H9 (cell line): ENCODE data around the gene CGAS. TPM values are rescaled to one million over a fixed set of nuclear protein-coding genes. Genes with fewer than 3 reads are reported as not detected.

Experiments
- DNase-seq: peaks from one replicate; pipeline ENCODE4 v3.0.0-alpha.2; 2017
- H2AFZ ChIP-seq: one replicate; pipeline ENCODE4 v1.6.1; 2013; ENCODE audit warnings: mild to moderate bottlenecking, low read length, control low read depth, moderate library complexity
- H2AK5ac ChIP-seq: 2 replicates; pipeline ENCODE4 v1.6.1; 2013; ENCODE audit warnings: low read length, control low read depth, mixed read lengths; ENCODE audit not compliant: insufficient read length
- H2BK120ac ChIP-seq: one replicate; pipeline ENCODE4 v1.6.1; 2013; ENCODE audit warnings: low read depth, mild to moderate bottlenecking, low read length, control low read depth, inconsistent platforms; ENCODE audit not compliant: poor library complexity, severe bottlenecking
- H2BK12ac ChIP-seq: 2 replicates; pipeline ENCODE4 v1.6.1; 2013; ENCODE audit warnings: low read length, control low read depth, mixed read lengths, low read depth; ENCODE audit not compliant: insufficient read length
- H2BK15ac ChIP-seq: 2 replicates; pipeline ENCODE4 v1.6.1; 2013; ENCODE audit warnings: low read depth, low read length, control low read depth
- H2BK20ac ChIP-seq: one replicate; pipeline ENCODE4 v1.6.1; 2013; ENCODE audit warnings: low read depth, mild to moderate bottlenecking, low read length, control low read depth, inconsistent platforms; ENCODE audit not compliant: poor library complexity, severe bottlenecking
- H2BK5ac ChIP-seq: 2 replicates; pipeline ENCODE4 v1.6.1; 2013; ENCODE audit warnings: low read length, control low read depth, mixed read lengths; ENCODE audit not compliant: insufficient read length
- H3K14ac ChIP-seq: 2 replicates; pipeline ENCODE4 v1.6.1; 2013; ENCODE audit warnings: low read length, control low read depth; ENCODE audit not compliant: insufficient read depth
- H3K18ac ChIP-seq: 2 replicates; pipeline ENCODE4 v1.6.1; 2013; ENCODE audit warnings: low read depth, mild to moderate bottlenecking, mixed read lengths, low read length, control low read depth; ENCODE audit not compliant: insufficient read length
- H3K23ac ChIP-seq: 2 replicates; pipeline ENCODE4 v1.6.1; 2013; ENCODE audit warnings: low read length, control low read depth, mixed read lengths, low read depth; ENCODE audit not compliant: insufficient read length
- H3K23me2 ChIP-seq: 2 replicates; pipeline ENCODE4 v1.6.1; 2013; ENCODE audit warnings: low read depth, mild to moderate bottlenecking, mixed read lengths, low read length, control low read depth; ENCODE audit not compliant: insufficient read length, poor library complexity, severe bottlenecking
- H3K27ac ChIP-seq: 2 replicates; pipeline ENCODE4 v1.5.1; 2013; ENCODE audit warnings: low read length, control low read depth, mixed read lengths, low read depth; ENCODE audit not compliant: insufficient read length
- H3K27me3 ChIP-seq: 2 replicates; pipeline ENCODE4 v1.6.1; 2013; ENCODE audit warnings: low read length, control low read depth, inconsistent platforms; ENCODE audit not compliant: insufficient read depth
- H3K4ac ChIP-seq: 2 replicates; pipeline ENCODE4 v1.6.1; 2013; ENCODE audit warnings: low read depth, mild to moderate bottlenecking, control low read depth, inconsistent platforms, low read length, moderate library complexity
- H3K4me1 ChIP-seq: 2 replicates; pipeline ENCODE4 v1.6.1; 2013; ENCODE audit warnings: low read length, control low read depth, inconsistent platforms; ENCODE audit not compliant: insufficient read depth
- H3K4me2 ChIP-seq: 2 replicates; pipeline ENCODE4 v1.6.1; 2013; ENCODE audit warnings: low read length, control low read depth, mixed read lengths; ENCODE audit not compliant: insufficient read length, insufficient read depth
- H3K56ac ChIP-seq: 2 replicates; pipeline ENCODE4 v1.6.1; 2013; ENCODE audit warnings: low read depth, mild to moderate bottlenecking, mixed read lengths, low read length, control low read depth; ENCODE audit not compliant: insufficient read length
- H3K79me1 ChIP-seq: 2 replicates; pipeline ENCODE4 v1.6.1; 2013; ENCODE audit warnings: low read depth, mild to moderate bottlenecking, moderate library complexity, low read length, control low read depth, inconsistent platforms; ENCODE audit not compliant: insufficient read depth, poor library complexity, severe bottlenecking
- H3K79me2 ChIP-seq: 2 replicates; pipeline ENCODE4 v1.6.1; 2013; ENCODE audit warnings: low read length, control low read depth, inconsistent platforms; ENCODE audit not compliant: insufficient read depth
- H3K9ac ChIP-seq: 2 replicates; pipeline ENCODE4 v1.6.1; 2013; ENCODE audit warnings: low read length, control low read depth, mixed read lengths; ENCODE audit not compliant: insufficient read length; ENCODE audit errors: extremely low read depth
- H3K9me3 ChIP-seq: one replicate; pipeline ENCODE4 v1.6.1; 2013; ENCODE audit warnings: low read depth, low read length, inconsistent platforms; ENCODE audit not compliant: control insufficient read depth
- H3T11ph ChIP-seq: one replicate; pipeline ENCODE4 v1.6.1; 2013; ENCODE audit warnings: mild to moderate bottlenecking, low read length, control low read depth, inconsistent platforms
- H4K20me1 ChIP-seq: one replicate; pipeline ENCODE4 v1.6.1; 2013; ENCODE audit not compliant: control insufficient read depth, insufficient read length, insufficient read depth
- H4K5ac ChIP-seq: 2 replicates; pipeline ENCODE4 v1.6.1; 2013; ENCODE audit warnings: low read depth, mild to moderate bottlenecking, mixed read lengths, low read length, control low read depth; ENCODE audit not compliant: insufficient read length
- H4K8ac ChIP-seq: replicated peaks from 2 replicates; pipeline ENCODE4 v1.6.1; 2013; ENCODE audit warnings: low read length, control low read depth, mixed read lengths, low read depth; ENCODE audit not compliant: insufficient read length
- H4K91ac ChIP-seq: 2 replicates; pipeline ENCODE4 v1.6.1; 2013; ENCODE audit warnings: low read depth, mild to moderate bottlenecking, moderate library complexity, mixed read lengths, low read length, control low read depth; ENCODE audit not compliant: insufficient read length
- H3K27ac Mint-ChIP-seq, 3 experiments: 2 replicates in 2 of 3; 3 replicates in 1 of 3; pipeline ENCODE4 v1.8.0; 2020 to 2021; ENCODE audit warnings: mixed read lengths in 3 of 3, mild to moderate bottlenecking in 1 of 3, moderate library complexity in 1 of 3
- H3K27me3 Mint-ChIP-seq: 2 replicates; pipeline ENCODE4 v1.8.0; 2021; ENCODE audit warnings: low read depth, mild to moderate bottlenecking, moderate library complexity, mixed read lengths
- H3K36me3 Mint-ChIP-seq, 3 experiments: 2 replicates in 2 of 3; 3 replicates in 1 of 3; pipeline ENCODE4 v1.8.0; 2020 to 2021; ENCODE audit warnings: low read depth in 3 of 3, mixed read lengths in 3 of 3; ENCODE audit not compliant: insufficient read depth in 1 of 3
- H3K4me1 Mint-ChIP-seq, 2 experiments: 2 replicates each; pipeline ENCODE4 v1.8.0; 2020; ENCODE audit warnings: mixed read lengths in 2 of 2
- H3K4me3 Mint-ChIP-seq, 2 experiments: 2 replicates in 1 of 2; 3 replicates in 1 of 2; pipeline ENCODE4 v1.8.0; 2020 to 2021; ENCODE audit warnings: mild to moderate bottlenecking in 2 of 2, mixed read lengths in 2 of 2, moderate library complexity in 1 of 2
- H3K9me3 Mint-ChIP-seq, 2 experiments: 2 replicates in 1 of 2; 3 replicates in 1 of 2; pipeline ENCODE4 v1.8.0; 2020; ENCODE audit warnings: mild to moderate bottlenecking in 2 of 2, mixed read lengths in 2 of 2, moderate library complexity in 1 of 2
- CTCF ChIP-seq: fragments of 200-600 bp; sonication (generic); conservative IDR thresholded peaks from 3 replicates; pipeline ENCODE4 v1.8.0; 2021; ENCODE audit warnings: antibody characterized with exemption, mild to moderate bottlenecking
- WGBS: extraction: QIAGEN DNeasy Blood & Tissue Kit; methylation state at CpG from one replicate; pipeline ENCODE4 v1.1.7; 2013; ENCODE audit warnings: missing lambda C conversion rate, low lambda C conversion rate, mixed read lengths; ENCODE audit not compliant: insufficient read length; ENCODE audit errors: extremely low coverage; 5-methylcytosine and 5-hydroxymethylcytosine counted together
- total RNA-seq: library from RNA; stranded (reverse); gene quantifications from 2 replicates; pipeline ENCODE4 v1.2.1, GENCODE V29; 2021

Gene CGAS
- total RNA-seq, 1 experiment from 2014 or later: 1.7 TPM

GRCh38 chr6:73395875-73396274 lies 56.2 kb downstream of the CGAS start:
- peaks cover 0 to 4% of the 10 kb centered on the region in 2 experiments; a peak in 2 of 4 replicates for H3K4me1 Mint-ChIP-seq
- Histone ChIP-seq H4K91ac (no peak overlapping the region), H3K9ac (no peak overlapping the region), H3K56ac (no peak overlapping the region), H2BK120ac (no peak overlapping the region), H4K20me1 (no peaks in the 10 kb centered on the region), H3K14ac (no peak overlapping the region), H3K4ac (no peak overlapping the region), H3K27ac (no peak overlapping the region), H3K9me3 (no peaks in the 10 kb centered on the region), H2BK12ac (no peak overlapping the region), H2AFZ (no peak overlapping the region), H2BK15ac (no peak overlapping the region), H3K27me3 (no peaks in the 10 kb centered on the region), H3K79me1 (no peaks in the 10 kb centered on the region), H3K23ac (no peak overlapping the region), H3K79me2 (no peaks in the 10 kb centered on the region), H3K23me2 (no peaks in the 10 kb centered on the region), H2BK20ac (no peak overlapping the region), H4K5ac (no peak overlapping the region), H3K4me1 (no peaks in the 10 kb centered on the region), H3K18ac (no peak overlapping the region), H3K4me2 (no peak overlapping the region), H2BK5ac (no peak overlapping the region), H2AK5ac (no peak overlapping the region), H4K8ac (no peak overlapping the region), H3T11ph (no peak overlapping the region)
- TF ChIP-seq CTCF: no peak
- no peak for DNase-seq
- H3K27me3 Mint-ChIP-seq: peaks cover 3% of the 10 kb centered on the region
- H3K4me3 Mint-ChIP-seq: no peak overlapping the region
- H3K36me3 Mint-ChIP-seq: no peaks in the 10 kb centered on the region; a peak in 2 of 7 replicates
- H3K9me3 Mint-ChIP-seq: peaks cover 3% of the 10 kb centered on the region in 2 experiments; a peak in 4 of 5 replicates
- no CpG with 5 or more reads among the region's 10 CpGs for WGBS
- H3K27ac Mint-ChIP-seq: no peak overlapping the region
